GM19438 (cell line): ENCODE measurements around the gene GARNL3.

Experiments used
- ATAC-seq: cut with Tn5 transposase; IDR thresholded peaks from one replicate; pipeline ENCODE4 v1.9.1; 2021; ENCODE audit warnings: low read depth; ENCODE audit not compliant: unreplicated experiment

The GARNL3 gene

GRCh38 chr9:127422787-127423186, 158.2 kb downstream of the GARNL3 start:
- ATAC-seq = no peak

- ATAC-seq = no peak
Observed at GRCh38 chr9:127423476-127423933, 158.9 kb downstream of the GARNL3 start.

DNA sequence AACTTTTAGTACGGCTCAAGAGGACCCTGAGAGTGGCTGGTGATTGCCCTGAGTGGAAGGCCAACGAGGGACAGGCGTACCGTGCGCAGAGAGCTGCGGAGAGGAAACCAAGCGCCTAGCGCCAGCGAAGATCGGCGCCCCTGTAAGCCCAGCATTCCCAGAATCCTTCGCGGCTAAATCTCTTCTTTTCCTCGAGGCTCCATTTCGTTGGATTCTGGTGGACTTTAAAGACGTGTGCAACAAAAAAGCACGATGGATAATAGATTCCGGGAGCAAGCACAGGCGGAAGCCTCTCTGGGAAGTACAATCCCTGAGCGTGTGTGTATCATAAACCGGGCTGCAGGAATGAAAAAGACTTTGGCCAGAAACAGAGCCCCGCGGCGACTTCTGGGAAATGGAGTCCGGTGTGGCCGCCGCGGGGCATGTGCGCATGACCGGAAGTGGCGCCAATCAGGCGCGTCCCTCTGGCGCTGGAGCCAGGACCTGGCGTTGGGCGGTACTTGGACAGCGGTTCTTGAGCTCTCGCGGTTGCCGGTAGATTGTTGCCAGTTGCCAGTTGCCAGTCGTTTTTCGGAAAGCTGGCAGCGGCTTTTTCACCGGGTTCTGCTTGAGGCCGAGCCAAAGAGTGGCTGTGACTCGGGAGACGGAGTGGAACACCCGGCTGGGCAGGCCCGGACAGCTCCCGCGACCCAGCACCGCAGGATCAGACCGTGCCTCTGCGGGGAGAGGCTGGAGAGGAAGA, 159.5 kb downstream of the GARNL3 start, which contains the start of gene ZNF79:
TSS of gene ZNF79 (plus strand) at position 449 of the 742 bp plus-strand sequence. CDS start 406 bp downstream, outside the sequence.
- peak; percentile 85 for ATAC-seq

DNA sequence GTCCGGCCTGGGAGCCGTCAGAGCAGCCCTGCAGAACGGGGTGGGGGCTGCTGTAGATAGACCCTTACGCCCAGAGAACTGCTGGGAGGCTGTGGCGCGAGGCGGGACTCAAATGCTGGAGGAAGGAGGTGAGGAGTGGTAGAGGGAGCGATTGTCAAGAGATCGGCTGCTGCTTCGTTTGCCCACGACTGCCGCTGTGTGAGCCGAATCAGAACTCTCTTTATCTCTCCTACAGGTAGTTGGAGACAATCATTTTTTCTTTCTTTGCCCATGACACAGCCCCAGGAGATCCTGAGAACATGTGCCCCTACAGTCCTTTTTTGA, 160.1 kb downstream of the GARNL3 start:
- ATAC-seq = no peak

GRCh38 chr9:127426756-127427155, 162.2 kb downstream of the GARNL3 start:
- no peak for ATAC-seq

- ATAC-seq = no peak
Observed at GRCh38 chr9:127428348-127428747, 163.8 kb downstream of the GARNL3 start.

GRCh38 chr9:127430415-127430814, 165.8 kb downstream of the GARNL3 start:
- no peak for ATAC-seq

- ATAC-seq = no peak
Observed at GRCh38 chr9:127437497-127438264, 173.1 kb downstream of the GARNL3 start.

- no peak for ATAC-seq
Observed at GRCh38 chr9:127438394-127438793, 173.8 kb downstream of the GARNL3 start.
